Head of caudate nucleus (tissue), 42 donors: ENCODE measurements around the gene PLXNA1.

Experiments
- DNase-seq, 42 donors: peaks; one replicate each; pipeline versions ENCODE4 v3.0.0 to v3.0.0-alpha.2; 2020 to 2021; ENCODE audit warnings: mixed read lengths in 7 of 42
- intact Hi-C: fragments of 100-400 bp; cut with DNase I; formaldehyde crosslinking; loops from one replicate; pipeline ENCODE4 v1.15.0; 2022

PLXNA1 gene

DNA sequence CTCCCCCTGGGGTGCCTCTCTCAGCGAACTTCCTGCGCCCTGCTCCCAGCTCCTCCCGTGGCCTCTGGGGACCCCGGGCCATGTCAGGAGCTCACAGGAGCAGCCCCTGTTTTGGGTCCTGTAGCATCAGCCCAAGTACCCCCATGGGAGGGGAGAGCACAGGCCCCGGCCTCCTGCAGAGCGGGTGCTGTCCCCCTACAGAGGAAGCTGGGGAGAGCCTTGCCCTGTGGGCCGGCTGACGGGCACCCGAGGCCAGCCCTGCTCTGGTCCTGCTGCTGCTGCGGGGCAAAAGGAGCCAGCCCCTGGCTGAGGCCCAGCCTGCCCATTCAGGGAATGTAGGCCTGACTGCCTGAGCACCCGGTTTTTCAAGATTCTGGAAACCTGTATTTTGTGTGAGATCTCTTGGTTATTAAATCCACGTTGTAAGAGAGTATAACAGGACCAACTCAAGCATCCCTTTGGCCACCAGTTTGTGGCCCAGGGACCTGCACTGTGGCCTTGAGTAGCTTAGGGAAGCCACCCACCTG lies 12.4 kb downstream of the PLXNA1 start:
- intact Hi-C loops, result no loop called here
- DNase-seq, result no peak

DNA sequence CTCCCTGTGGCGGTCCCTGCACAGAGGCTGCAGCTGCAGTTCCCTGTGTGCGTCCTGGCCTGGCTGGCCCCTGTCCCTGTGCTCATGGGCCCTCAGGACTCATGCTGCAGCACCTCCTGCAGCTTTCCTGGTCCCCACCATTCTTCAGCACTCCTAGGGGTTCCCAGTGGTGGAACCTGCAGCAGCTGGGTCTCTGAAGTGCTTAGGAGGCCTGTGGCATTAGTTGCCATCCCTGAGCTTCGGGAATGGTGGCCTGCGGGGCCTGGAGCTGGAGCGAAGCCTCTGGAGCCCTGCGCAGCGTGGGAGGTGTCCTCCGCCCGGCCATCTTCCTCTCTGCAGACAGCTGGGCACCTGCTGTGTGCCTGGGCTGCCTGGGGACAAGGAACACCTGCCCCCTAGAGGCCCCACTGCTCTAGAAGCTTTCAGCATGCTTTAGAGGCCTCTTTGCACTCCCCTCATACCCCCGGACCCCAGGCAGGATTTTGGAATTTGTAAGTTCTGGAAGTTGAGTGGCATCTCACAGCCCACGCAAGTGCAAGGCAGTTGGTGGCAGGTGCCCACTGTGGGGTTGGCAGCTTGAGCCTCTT lies 13.1 kb downstream of the PLXNA1 start:
- DNase-seq, result no peak
- intact Hi-C loops, result no loop called here

DNA sequence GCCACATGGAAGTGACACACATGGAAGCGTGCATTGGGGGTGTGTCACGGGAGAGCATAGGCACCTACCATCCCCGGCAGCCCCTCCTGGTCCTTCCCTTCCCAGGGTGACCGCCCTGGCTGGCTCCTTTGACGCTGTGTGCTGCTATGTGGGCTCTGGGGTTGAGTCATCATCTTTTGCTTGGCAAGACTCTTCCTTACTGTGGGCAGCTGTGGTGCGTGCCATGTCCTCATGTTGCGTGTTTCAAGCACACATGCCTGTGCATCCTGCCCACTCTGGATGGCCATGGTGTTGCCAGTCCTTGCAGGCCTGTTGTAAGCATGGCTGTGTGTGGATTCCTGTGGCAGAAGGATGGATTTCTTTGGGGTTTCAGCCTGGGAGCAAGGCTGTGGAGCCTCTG lies 14.0 kb downstream of the PLXNA1 start:
- DNase-seq, result no peak

DNA sequence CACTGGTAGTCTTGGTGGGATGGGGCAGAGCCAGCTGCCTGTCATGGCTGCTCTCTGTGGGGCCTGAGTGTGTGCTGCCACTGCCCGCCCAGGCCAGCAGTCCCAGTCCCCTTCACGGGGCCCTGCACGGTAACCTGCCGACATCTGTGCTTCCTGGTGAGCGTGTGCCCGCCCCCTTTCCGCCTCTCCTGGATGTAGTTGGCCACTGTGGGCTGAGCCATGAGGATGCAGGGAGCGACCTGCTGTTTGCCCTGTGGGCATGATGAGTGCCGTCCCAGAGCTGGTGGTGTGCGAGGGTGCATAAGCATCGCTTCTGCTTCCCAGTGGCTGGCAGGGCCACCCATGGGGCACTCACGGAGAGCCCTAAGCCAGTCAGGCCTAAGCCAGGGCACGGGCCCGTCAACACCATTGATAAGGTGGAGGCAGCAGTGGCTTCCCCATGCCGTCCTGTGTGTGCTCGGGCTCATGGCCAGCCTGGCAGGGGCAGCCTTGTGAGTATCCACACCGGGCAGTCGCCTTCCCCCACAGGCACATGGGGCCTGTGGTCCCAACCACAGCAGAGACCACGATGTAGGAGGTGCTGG lies 14.6 kb downstream of the PLXNA1 start:
- no peak for DNase-seq
- intact Hi-C loops, result no loop called here

More for the DNA sequence above, 14.0 kb downstream of the PLXNA1 start:
- intact Hi-C loops, result no loop called here

DNA sequence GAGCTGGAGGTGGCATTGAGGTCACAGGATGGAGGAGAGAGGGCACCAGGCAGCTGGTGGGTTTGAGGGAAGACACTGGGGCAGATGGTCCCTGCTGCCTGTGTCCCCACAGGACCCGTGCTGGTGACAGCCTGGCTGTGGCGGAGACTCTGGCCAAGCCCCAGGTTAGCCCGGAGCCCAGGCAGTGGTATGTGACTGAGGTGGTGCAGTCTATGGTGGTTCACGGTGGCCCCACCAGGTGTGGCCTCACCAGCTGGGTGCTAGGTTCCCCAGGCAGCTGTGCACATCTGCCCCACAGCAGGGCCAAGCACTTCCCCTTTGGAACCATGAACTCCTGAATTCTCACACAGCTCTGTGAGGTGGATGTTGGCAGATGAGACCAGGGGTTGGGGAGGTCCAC lies 15.4 kb downstream of the PLXNA1 start:
- intact Hi-C loops, result no loop called here
- DNase-seq, result no peak

DNA sequence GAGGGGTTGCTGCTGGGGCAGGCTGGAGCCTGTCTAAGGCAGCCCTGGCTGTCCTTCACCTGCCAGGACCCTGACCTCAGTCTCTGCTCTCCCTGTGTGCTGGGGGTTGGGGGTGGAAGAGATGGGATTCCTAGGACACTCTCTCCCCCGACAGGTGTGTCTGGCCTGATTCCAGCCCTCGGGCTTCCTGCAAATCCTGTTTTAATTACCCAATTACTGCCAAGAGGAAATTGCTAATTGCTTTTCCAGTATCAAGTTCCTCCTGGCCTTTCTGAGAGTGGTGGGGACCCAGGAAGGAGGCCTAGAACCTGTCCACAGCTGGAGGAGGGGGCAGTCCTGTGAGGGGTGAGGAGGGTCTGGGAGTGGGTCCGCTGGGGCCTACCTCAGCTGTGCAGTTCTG lies 15.8 kb downstream of the PLXNA1 start:
- intact Hi-C loops, result no loop called here
- no peak for DNase-seq

DNA sequence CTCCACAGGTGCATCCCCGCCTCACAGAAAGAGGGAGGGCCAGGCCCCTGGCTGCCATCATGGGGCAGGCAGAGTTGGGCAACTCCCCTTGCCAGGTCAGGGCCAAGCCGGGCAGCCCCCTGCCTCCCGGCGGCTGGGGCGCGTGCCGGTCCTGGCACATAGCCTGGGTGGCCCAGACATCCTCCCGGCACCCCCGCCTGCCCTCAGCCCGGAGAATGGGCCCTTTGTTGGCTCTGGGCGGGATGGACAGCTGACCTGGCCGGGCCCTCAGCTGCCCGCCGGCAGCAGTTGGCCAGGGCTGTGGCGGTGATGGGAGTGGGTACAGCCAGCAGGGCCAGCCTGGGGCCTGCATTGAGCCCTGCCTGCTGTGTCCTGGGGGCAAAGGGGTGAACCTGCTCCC lies 16.5 kb downstream of the PLXNA1 start:
- intact Hi-C loops, result no loop called here
- peak; percentile 46 to 91 (median 76) for DNase-seq

DNA sequence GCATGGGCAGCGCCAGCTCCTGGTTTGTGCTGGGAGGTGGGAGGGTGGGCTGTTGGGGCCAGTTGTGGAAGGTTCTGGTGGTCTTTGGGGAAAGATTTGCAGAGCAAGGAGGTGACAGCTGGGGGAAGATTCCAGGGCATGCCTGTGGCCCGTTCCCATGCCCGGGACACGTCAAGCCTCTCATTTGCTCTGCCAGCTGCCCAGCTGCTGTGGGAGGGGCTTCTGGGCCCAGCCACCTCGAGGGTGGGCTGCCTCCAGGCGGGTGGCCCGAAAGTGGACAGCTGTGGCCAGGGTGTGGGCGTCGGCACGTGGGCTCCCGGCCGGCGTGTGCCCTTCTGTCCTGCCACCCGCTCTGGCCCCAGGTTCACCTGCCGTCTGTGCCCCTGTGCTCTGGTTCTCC lies 17.2 kb downstream of the PLXNA1 start:
- peak in 8 of 42 donors; percentile 26 to 52 (median 34) for DNase-seq
- intact Hi-C loops, result no loop called here

DNA sequence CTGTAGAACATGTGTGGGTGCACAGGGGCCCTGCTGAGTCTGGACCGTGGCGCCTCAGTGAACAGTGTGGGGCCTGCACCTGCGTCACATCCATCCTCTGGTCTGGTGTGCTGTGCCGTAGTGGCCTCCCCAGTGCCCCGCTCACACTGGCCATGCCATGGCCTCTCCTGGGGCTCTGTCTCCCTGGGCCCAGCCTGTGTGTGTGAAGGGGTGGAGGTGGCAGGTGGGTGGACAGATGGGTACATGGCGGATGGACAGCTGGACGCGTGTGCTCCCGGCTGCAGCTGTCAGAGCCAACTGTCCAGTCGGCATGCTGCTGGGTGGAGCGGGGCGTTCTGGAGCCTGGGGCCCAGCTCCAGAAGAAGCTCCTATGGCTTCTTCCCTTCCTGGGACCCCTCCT lies 17.8 kb downstream of the PLXNA1 start:
- intact Hi-C loops, result no loop called here
- DNase-seq, result no peak

DNA sequence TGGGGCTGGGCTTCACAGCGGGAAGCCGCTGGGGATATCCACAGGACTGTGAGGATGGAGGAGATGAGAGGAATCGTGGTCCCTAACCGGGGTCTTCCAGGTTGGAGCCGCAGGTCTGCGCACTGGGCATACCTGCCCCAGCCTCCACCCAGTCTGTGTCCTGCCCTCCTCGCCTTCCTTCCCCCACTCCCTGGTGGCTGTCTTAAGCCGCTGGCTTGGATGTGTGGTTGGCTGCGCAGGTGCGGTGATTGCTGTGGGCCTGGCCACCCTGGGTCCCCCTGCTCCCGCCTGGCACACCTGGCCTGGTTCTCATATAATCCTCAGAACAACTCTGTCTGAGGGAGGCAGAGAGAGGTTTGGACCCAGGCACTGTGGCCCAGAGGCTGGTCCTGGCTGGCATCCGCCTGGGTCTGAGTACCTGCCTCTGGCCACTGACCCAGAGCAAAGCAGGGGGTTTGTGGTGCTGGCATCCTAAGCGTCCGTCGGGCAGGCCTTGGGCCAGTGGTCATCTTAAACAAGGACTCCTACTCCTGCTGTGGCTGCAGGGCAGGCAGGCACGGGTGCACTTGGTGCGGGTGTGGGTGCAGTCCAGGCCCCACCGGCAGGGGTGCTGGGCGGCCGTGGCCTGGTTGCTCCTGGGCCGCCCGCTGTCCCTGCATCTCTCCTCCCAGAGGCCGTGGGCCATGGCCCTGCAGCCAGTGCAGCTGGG lies 18.7 kb downstream of the PLXNA1 start:
- no peak for DNase-seq
- intact Hi-C loops, result no loop called here

DNA sequence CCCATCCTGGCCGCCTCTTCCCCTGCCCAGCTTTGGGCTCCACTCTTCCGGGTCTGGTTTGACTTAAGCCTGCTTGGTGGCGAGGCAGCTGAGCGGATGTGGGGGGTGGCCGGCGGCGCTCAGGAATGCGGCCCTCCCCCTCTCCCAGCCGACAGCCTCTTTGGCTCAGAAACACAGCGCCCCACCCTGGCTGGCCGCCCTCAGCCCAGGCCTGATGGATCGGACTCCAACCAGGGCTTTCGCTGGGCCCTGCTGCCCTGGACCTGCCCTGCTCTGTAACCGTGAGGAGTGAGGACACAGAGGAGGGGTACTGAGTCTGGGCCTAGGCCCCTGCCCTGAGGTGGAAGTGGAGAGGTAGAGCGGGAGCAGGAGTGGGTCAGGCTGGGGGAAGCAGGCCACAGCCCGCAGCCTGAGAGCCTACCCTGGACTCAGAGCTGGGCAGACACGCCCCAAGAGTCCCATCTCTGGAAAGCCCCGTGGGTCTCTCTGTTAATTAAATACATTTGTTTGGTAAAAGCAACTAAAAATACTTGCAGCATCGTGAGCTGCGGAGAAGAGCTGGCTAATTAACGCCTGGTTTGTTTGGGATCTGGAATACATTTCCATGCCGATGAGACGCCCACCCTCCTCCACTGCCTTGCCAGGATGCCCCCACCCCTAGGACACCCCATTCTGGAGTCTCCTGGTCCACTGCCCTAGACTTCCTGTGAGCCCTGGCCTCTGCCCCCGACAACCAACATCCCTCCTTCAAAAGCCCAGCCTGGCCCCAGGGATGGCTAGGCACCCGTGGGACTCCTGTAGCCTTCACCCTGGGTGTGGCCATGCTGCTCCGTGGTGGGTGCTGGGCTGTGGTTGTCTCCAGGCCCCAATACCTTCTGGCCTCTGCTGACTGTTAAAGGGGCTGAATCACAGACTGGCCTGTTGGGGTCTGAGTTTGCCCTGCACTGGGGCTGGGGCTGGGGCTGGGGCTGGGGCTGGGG lies 19.6 kb downstream of the PLXNA1 start:
- DNase-seq, result peak in 39 of 42 donors; percentile 18 to 80 (median 54)
- intact Hi-C loops, result no loop called here

DNA sequence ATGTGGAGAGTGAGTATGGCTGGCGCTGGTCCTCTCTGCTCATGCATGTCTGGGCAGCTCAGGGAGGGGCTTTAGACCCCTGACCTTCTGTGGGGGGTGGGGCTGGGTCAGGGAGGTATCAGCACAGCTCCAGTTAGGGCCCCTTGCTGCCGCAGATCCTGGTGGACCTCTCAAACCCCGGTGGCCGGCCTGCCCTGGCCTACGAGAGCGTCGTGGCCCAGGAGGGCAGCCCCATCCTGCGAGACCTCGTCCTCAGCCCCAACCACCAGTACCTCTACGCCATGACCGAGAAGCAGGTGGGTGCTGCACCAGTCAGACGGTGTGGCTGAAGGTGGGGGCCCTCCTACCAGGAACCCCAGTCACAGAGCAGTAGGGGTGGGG lies 20.2 kb downstream of the PLXNA1 start:
- intact Hi-C loops, result no loop called here

DNA sequence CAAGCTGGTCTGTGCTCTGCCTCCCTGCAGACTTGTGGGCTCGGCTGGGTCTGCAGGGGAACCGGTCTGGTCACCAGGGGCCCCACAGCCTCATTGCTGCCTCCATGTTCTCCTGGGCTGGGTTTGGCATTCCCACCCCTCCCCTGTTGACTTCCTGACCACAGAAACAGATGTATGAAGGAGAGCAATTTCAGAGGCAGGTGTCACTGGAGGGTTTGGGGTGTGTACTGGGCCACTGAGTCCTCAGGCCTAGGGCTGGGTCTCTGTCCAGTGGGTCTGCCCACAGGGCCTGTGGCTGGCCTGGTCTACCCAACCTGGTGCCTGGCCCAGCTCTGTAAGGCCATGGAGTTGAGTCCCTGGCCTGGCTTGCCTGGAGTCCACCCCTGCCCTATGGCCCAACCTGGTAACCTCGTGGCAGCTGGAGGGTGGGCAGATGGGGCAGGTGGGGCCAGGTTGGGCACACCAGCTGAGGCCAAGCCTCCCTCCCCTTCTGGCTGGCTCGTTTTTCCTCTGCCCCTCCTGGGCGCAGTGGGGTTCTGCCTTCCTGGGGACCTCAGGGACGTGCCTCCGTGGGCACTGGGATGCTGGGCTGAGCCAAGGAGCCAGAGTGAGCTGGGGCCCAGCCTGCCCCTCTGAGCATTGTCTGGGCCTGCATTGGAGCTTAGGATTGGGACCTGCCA lies 20.8 kb downstream of the PLXNA1 start:
- intact Hi-C loops, result no loop called here
- DNase-seq, result no peak

More for the DNA sequence above, 20.2 kb downstream of the PLXNA1 start:
- no peak for DNase-seq

DNA sequence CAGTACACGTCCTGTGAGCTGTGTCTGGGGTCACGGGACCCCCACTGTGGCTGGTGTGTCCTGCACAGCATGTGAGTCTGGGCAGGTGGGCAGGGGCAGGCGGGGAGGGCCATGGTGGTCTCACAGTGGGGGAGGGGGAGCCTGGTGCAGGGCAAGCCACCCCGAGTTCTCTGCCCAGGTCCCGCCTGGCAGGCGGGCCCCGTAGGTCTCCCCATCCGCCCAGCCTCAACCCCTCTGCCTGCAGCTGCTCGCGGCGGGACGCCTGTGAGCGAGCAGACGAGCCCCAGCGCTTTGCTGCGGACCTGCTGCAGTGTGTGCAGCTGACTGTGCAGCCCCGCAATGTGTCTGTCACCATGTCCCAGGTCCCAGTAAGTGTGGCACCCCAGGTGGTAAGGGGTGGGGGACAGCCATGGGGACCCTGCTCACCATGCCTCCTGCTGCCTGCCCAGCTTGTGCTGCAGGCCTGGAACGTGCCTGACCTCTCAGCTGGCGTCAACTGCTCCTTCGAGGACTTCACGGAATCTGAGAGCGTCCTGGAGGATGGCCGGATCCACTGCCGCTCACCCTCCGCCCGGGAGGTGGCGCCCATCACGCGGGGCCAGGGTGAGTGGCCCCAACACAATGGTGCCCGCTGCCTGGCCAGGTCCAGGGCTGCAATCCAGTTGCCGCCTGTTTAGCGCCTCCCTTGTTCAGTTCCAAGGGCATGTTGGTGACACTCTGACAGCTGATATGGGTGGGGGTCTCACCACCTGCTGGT lies 21.9 kb downstream of the PLXNA1 start:
- intact Hi-C loops, result no loop called here
- DNase-seq, result no peak

DNA sequence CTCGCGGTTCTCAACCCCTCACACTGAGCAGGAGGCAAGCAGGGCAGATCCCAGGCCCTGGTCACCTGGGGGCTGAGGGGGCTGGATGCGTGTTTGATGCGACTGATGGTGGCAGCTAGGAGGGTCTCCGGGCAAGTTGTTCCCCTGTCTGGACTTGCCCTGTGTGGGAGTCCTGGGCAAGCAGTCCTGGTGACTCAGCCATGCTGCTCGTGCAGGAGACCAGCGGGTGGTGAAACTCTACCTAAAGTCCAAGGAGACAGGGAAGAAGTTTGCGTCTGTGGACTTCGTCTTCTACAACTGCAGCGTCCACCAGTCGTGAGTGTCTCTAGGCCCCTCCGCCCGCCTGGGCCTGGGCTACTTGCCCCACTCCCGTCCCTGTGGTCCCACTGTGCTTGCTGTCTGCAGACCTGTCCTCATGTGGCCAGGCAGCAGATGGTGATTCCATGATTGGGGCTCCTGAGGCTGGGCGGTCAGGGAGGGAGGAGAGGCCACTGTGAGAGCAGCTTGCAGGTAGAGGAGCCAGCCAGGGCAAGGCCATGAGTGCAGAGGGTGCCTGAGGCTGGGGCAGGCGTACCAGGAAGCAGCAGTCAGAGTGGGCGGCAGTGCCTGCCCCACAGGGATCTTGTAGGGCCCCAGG lies 23.1 kb downstream of the PLXNA1 start:
- intact Hi-C loops, result no loop called here
- DNase-seq, result no peak

DNA sequence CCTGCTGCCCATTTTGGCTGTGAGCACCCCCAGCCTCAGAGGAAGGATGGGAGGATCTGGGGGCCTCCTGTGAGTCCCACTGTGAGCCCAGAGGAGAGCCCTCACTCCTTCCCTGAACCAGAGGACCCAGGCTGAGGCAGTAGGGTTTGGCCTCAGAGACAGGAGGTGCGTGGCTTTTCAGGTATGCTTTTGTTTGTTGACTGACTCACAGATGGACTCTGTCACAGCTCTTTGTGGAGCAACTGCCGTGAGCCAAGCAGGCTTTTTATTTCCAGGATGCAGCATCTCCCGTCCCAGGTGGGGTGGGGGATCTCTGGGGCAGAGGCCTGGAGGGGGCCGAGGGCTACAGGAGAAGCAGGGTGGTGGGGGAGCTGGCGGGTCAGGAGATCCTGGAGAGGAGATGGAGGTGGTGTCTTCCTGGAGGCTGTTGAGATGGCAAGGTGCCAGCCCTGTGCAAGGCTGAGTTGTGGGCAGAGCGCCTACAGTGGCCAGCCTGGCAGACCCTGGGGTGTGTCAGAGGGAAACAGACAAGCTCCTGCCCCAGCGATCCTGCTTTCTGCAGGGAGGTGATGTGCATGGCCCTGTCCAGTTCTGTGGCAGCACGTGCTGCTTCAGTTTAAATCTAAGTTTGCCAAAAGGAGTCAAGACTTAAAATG lies 24.0 kb downstream of the PLXNA1 start:
- DNase-seq, result no peak
- intact Hi-C loops, result no loop called here

DNA sequence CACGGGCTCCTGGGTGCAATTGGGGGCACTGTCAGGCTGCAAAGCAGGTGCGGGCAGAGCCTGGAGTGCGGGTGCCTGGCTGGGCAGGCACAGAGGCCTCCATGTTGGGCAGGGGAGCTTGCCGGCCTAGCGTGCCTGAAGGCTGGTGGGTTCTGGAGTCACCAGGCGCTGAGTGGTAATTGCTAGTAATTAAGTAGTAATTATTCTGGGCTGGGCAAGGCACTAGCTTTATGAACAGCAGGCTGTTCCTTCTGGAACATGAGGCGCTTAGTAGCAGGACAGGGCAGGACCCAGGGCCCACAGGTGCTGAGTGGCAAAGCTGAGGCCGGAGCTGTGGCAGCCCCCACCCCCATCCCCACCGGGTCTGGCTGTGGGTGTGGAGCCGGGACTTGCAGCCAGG lies 25.3 kb downstream of the PLXNA1 start:
- intact Hi-C loops, result no loop called here
- no peak for DNase-seq
